HepG2 (cell line): ENCODE measurements around the gene AJUBA. TPM values are rescaled to one million over a fixed set of nuclear protein-coding genes. Genes with fewer than 3 reads are reported as not detected.
A peak's percentile ranks its signal among the peaks of the same experiment; 100 is the strongest.

ENCODE experiments used
- AKAP8 ChIP-seq: sonication (generic); formaldehyde crosslinking; IDR thresholded peaks from 2 replicates; pipeline ENCODE4 v1.5.1; 2020; ENCODE audit warnings: mild to moderate bottlenecking, missing genetic modification reagents
- CCAR2 ChIP-seq: fragments of 200-400 bp; formaldehyde crosslinking; optimal IDR thresholded peaks from 2 replicates; pipeline ENCODE3; 2018; ENCODE audit warnings: low read depth, mild to moderate bottlenecking, low read length, moderate library complexity
- ELF3 ChIP-seq: IDR thresholded peaks from 2 replicates; pipeline ENCODE4 v1.6.1; 2016; ENCODE audit warnings: missing genetic modification reagents, missing compliant biosample characterization
- FOXP1 ChIP-seq, 2 experiments: fragments of 450-650 bp in 1 of 2; IDR thresholded peaks; 2 replicates each; pipeline ENCODE4 v1.6.1; 2017 to 2018; ENCODE audit warnings: antibody characterized with exemption in 1 of 2
- HCFC1 ChIP-seq: fragments of 150-350 bp; IDR thresholded peaks from 2 replicates; pipeline ENCODE4 v1.6.1; 2014; ENCODE audit warnings: low read depth, low read length
- HNRNPLL ChIP-seq: fragments of 200-400 bp; formaldehyde crosslinking; IDR thresholded peaks from 2 replicates; pipeline ENCODE4 v1.6.1; 2017; ENCODE audit warnings: mild to moderate bottlenecking, low read depth, low read length; ENCODE audit not compliant: poor library complexity, severe bottlenecking
- JDP2 ChIP-seq: sonication (generic); formaldehyde crosslinking; IDR thresholded peaks from 2 replicates; pipeline ENCODE4 v1.8.1; 2022; ENCODE audit warnings: missing genetic modification reagents, borderline replicate concordance
- JUND ChIP-seq: sonication (generic); formaldehyde crosslinking; IDR thresholded peaks from 2 replicates; pipeline ENCODE4 v1.8.0; 2022; ENCODE audit warnings: mild to moderate bottlenecking, missing genetic modification reagents
- NCOR1 ChIP-seq: fragments of 200-600 bp; sonication (generic); IDR thresholded peaks from 2 replicates; pipeline ENCODE4 v1.7.0; 2017; ENCODE audit warnings: antibody characterized with exemption, low read length, borderline replicate concordance
- POLR2AphosphoS5 ChIP-seq: IDR thresholded peaks from 2 replicates; pipeline ENCODE4 v1.6.1; 2012; ENCODE audit warnings: low read depth, low read length
- PTBP1 ChIP-seq: fragments of 200-400 bp; formaldehyde crosslinking; IDR thresholded peaks from 2 replicates; pipeline ENCODE4 v1.6.1; 2018; ENCODE audit warnings: low read length, low read depth; ENCODE audit not compliant: poor library complexity, severe bottlenecking
- TBP ChIP-seq: sonication (generic); formaldehyde crosslinking; IDR thresholded peaks from 2 replicates; pipeline ENCODE4 v1.5.0; 2020; ENCODE audit warnings: missing genetic modification reagents
- TCF12 ChIP-seq, 2 experiments: fragments of 450-650 bp in 1 of 2; sonication (generic) in 1 of 2; formaldehyde crosslinking in 1 of 2; IDR thresholded peaks; 2 replicates each; pipeline versions ENCODE4 v1.6.1 to v1.8.0; 2017 to 2022; ENCODE audit warnings: antibody characterized with exemption in 1 of 2, mild to moderate bottlenecking in 1 of 2, missing genetic modification reagents in 1 of 2, moderate library complexity in 1 of 2
- ZBTB42 ChIP-seq: sonication (generic); formaldehyde crosslinking; IDR thresholded peaks from 2 replicates; pipeline ENCODE4 v1.5.0; 2020; ENCODE audit warnings: mild to moderate bottlenecking, missing genetic modification reagents
- ZFP37 ChIP-seq: sonication (generic); formaldehyde crosslinking; IDR thresholded peaks from 2 replicates; pipeline ENCODE4 v1.4.0; 2020; ENCODE audit warnings: missing genetic modification reagents, borderline replicate concordance
- ZMAT3 ChIP-seq: sonication (generic); formaldehyde crosslinking; conservative IDR thresholded peaks from 2 replicates; pipeline ENCODE4 v1.7.0; 2021; ENCODE audit warnings: missing genetic modification reagents
- ZMYM3 ChIP-seq: sonication (generic); formaldehyde crosslinking; IDR thresholded peaks from 2 replicates; pipeline ENCODE4 v1.5.1; 2020; ENCODE audit warnings: mild to moderate bottlenecking, missing genetic modification reagents
- ZNF552 ChIP-seq: sonication (generic); formaldehyde crosslinking; IDR thresholded peaks from 2 replicates; pipeline ENCODE4 v1.9.0; 2022; ENCODE audit warnings: missing genetic modification reagents, mild to moderate bottlenecking, borderline replicate concordance
- ZNF615 ChIP-seq: sonication (generic); formaldehyde crosslinking; IDR thresholded peaks from 2 replicates; pipeline ENCODE4 v1.5.0; 2020; ENCODE audit warnings: mild to moderate bottlenecking, missing genetic modification reagents, borderline replicate concordance
- ZNF782 ChIP-seq: sonication (generic); formaldehyde crosslinking; IDR thresholded peaks from 2 replicates; pipeline ENCODE4 v1.4.0; 2020; ENCODE audit warnings: missing genetic modification reagents, mild to moderate bottlenecking, borderline replicate concordance
- ZSCAN21 ChIP-seq: sonication (generic); formaldehyde crosslinking; IDR thresholded peaks from 2 replicates; pipeline ENCODE4 v1.8.0; 2022; ENCODE audit warnings: mild to moderate bottlenecking, missing genetic modification reagents, moderate library complexity, borderline replicate concordance
- ZSCAN30 ChIP-seq: sonication (generic); formaldehyde crosslinking; IDR thresholded peaks from 2 replicates; pipeline ENCODE4 v1.5.0; 2020; ENCODE audit warnings: mild to moderate bottlenecking, missing genetic modification reagents
- polyA plus RNA-seq, 8 experiments: library from polyadenylated mRNA; depleted of rRNA in 3 of 8; stranded (reverse) in 7 of 8; unstranded in 1 of 8; fragments of >200 nt; fragmentation: Illumina TruSeq in 4 of 8; extraction: Trizol in 4 of 8; gene quantifications; 2 replicates each; pipeline versions ENCODE4 v1.2.1 to v1.2.3, GENCODE V29; 2011 to 2016; ENCODE audit warnings: low read depth in 4 of 8, missing spikeins in 1 of 8, mixed read lengths in 1 of 8; ENCODE audit not compliant: insufficient read depth in 1 of 8
- total RNA-seq, 5 experiments: library from RNA; depleted of rRNA; stranded (reverse); fragments of >200 nt; fragmentation: Illumina TruSeq; extraction: Trizol; gene quantifications; 2 replicates each; pipeline ENCODE4 v1.2.3, GENCODE V29; 2016; ENCODE audit warnings: low read depth in 1 of 5
- TF ChIP-seq, protein P1 (sequence below): sonication (generic); formaldehyde crosslinking; IDR thresholded peaks from 2 replicates; pipeline ENCODE4 v1.8.0; 2022; ENCODE audit warnings: mild to moderate bottlenecking, missing genetic modification reagents, moderate library complexity
- TF ChIP-seq, protein P2 (sequence below): sonication (generic); formaldehyde crosslinking; IDR thresholded peaks from 2 replicates; pipeline ENCODE4 v1.4.0; 2020; ENCODE audit warnings: mild to moderate bottlenecking, missing genetic modification reagents
- TF ChIP-seq, protein P3 (sequence below): sonication (generic); formaldehyde crosslinking; IDR thresholded peaks from 2 replicates; pipeline ENCODE4 v1.5.1; 2020; ENCODE audit warnings: mild to moderate bottlenecking, moderate library complexity, missing genetic modification reagents

Gene AJUBA
- total and polyA plus RNA-seq, 2 of the 13 experiments (the other 11 are each of a cell fraction or from before 2014, with no cell fraction given): 157 to 241 TPM

- TF ChIP-seq, protein P1, sequence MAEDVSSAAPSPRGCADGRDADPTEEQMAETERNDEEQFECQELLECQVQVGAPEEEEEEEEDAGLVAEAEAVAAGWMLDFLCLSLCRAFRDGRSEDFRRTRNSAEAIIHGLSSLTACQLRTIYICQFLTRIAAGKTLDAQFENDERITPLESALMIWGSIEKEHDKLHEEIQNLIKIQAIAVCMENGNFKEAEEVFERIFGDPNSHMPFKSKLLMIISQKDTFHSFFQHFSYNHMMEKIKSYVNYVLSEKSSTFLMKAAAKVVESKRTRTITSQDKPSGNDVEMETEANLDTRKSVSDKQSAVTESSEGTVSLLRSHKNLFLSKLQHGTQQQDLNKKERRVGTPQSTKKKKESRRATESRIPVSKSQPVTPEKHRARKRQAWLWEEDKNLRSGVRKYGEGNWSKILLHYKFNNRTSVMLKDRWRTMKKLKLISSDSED: no peak
- TF ChIP-seq ZMYM3 (CRISPR knock-in tag): 0 out of 2 replicates have a peak, but pooled peaks have one; percentile 8
- TF ChIP-seq, protein P2, sequence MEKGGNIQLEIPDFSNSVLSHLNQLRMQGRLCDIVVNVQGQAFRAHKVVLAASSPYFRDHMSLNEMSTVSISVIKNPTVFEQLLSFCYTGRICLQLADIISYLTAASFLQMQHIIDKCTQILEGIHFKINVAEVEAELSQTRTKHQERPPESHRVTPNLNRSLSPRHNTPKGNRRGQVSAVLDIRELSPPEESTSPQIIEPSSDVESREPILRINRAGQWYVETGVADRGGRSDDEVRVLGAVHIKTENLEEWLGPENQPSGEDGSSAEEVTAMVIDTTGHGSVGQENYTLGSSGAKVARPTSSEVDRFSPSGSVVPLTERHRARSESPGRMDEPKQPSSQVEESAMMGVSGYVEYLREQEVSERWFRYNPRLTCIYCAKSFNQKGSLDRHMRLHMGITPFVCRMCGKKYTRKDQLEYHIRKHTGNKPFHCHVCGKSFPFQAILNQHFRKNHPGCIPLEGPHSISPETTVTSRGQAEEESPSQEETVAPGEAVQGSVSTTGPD (CRISPR knock-in tag): no peak
- no peak for TF ChIP-seq ZSCAN21 (CRISPR knock-in tag)
- no peak for TF ChIP-seq TCF12 (IDR thresholded peaks at IDR 0.05)
- no peak for TF ChIP-seq TCF12 (CRISPR knock-in tag; IDR thresholded peaks at IDR 0.05)
- peak; percentile 92 for TF ChIP-seq AKAP8 (CRISPR knock-in tag)
- TF ChIP-seq, protein P3, sequence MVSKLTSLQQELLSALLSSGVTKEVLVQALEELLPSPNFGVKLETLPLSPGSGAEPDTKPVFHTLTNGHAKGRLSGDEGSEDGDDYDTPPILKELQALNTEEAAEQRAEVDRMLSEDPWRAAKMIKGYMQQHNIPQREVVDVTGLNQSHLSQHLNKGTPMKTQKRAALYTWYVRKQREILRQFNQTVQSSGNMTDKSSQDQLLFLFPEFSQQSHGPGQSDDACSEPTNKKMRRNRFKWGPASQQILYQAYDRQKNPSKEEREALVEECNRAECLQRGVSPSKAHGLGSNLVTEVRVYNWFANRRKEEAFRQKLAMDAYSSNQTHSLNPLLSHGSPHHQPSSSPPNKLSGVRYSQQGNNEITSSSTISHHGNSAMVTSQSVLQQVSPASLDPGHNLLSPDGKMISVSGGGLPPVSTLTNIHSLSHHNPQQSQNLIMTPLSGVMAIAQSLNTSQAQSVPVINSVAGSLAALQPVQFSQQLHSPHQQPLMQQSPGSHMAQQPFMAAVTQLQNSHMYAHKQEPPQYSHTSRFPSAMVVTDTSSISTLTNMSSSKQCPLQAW (CRISPR knock-in tag): no peak
- no peak for TF ChIP-seq ZFP37 (CRISPR knock-in tag)
- TF ChIP-seq JUND: no peak
- peak; percentile 78 for TF ChIP-seq POLR2AphosphoS5
- TF ChIP-seq ZNF782 (CRISPR knock-in tag): no peak
- no peak for TF ChIP-seq ZMAT3 (CRISPR knock-in tag)
- TF ChIP-seq ELF3: no peak
- TF ChIP-seq ZSCAN30 (CRISPR knock-in tag): no peak
- no peak for TF ChIP-seq ZNF615 (CRISPR knock-in tag)
- TF ChIP-seq HNRNPLL: peak; percentile 26
- no peak for TF ChIP-seq ZNF552 (CRISPR knock-in tag)
- 0 out of 2 replicates have a peak, but pooled peaks have one; percentile 42 for TF ChIP-seq NCOR1
- peak; percentile 96 for TF ChIP-seq PTBP1
- TF ChIP-seq CCAR2: no peak
- no peak for TF ChIP-seq HCFC1
- TF ChIP-seq ZBTB42: no peak
- TF ChIP-seq TBP: no peak
- no peak for TF ChIP-seq FOXP1 (IDR thresholded peaks at IDR 0.05)
- 0 out of 2 replicates have a peak, but pooled peaks have one; percentile 10 for TF ChIP-seq FOXP1 (CRISPR knock-in tag; IDR thresholded peaks at IDR 0.05)
- no peak for TF ChIP-seq JDP2 (CRISPR knock-in tag)
Measured at GRCh38 chr14:22980672-22981089, 1.7 kb downstream of the AJUBA start (continued).
